Smooth muscle cell (in vitro differentiated cells): ENCODE data around the gene NBEA. TPM values are rescaled to one million over a fixed set of nuclear protein-coding genes. Genes with fewer than 3 reads are reported as not detected.
A peak's percentile ranks its signal among the peaks of the same experiment; 100 is the strongest.

Source experiments
- DNase-seq: peaks from one replicate; lab custom pipeline; 2025; ENCODE audit not compliant: unreplicated experiment; lab: John Stamatoyannopoulos, UW
- H2AFZ ChIP-seq: fragments of 200-600 bp; sonication (generic); 2 replicates; pipeline ENCODE4 v1.6.0; 2016; ENCODE audit warnings: antibody characterized with exemption, low read depth, mild to moderate bottlenecking
- H3F3A ChIP-seq: fragments of 200-600 bp; sonication (generic); 2 replicates; pipeline ENCODE4 v1.6.0; 2017; ENCODE audit warnings: antibody characterized with exemption, low read depth
- H3K27ac ChIP-seq: fragments of 200-600 bp; sonication (generic); 2 replicates; pipeline ENCODE4 v1.5.1; 2016; ENCODE audit warnings: low read depth, mild to moderate bottlenecking
- H3K27me3 ChIP-seq: fragments of 200-600 bp; sonication (generic); 2 replicates; pipeline ENCODE4 v1.6.1; 2016; ENCODE audit warnings: low read depth, mild to moderate bottlenecking
- H3K36me3 ChIP-seq: fragments of 200-600 bp; sonication (generic); 2 replicates; pipeline ENCODE4 v1.5.1; 2016; ENCODE audit warnings: low read depth
- H3K4me1 ChIP-seq: fragments of 200-600 bp; sonication (generic); 2 replicates; pipeline ENCODE4 v1.5.1; 2016; ENCODE audit warnings: low read depth
- H3K4me2 ChIP-seq: fragments of 200-600 bp; sonication (generic); 2 replicates; pipeline ENCODE4 v1.6.0; 2016; ENCODE audit warnings: mild to moderate bottlenecking
- H3K4me3 ChIP-seq: fragments of 200-600 bp; sonication (generic); 2 replicates; pipeline ENCODE4 v1.5.1; 2016; ENCODE audit warnings: mild to moderate bottlenecking
- H3K79me2 ChIP-seq: fragments of 200-600 bp; sonication (generic); 2 replicates; pipeline ENCODE4 v1.6.0; 2016; ENCODE audit warnings: low read depth, mild to moderate bottlenecking
- H3K9ac ChIP-seq: fragments of 200-600 bp; sonication (generic); 2 replicates; pipeline ENCODE4 v1.6.0; 2016; ENCODE audit warnings: low read depth
- H3K9me3 ChIP-seq: fragments of 200-600 bp; sonication (generic); replicated peaks from 2 replicates; pipeline ENCODE4 v1.5.1; 2016; ENCODE audit warnings: low read depth
- H4K20me1 ChIP-seq: fragments of 200-600 bp; sonication (generic); 2 replicates; pipeline ENCODE4 v1.6.0; 2016; ENCODE audit warnings: low read depth
- WGBS: methylation state at CpG from one replicate; pipeline ENCODE4 v1.1.7; 2016; ENCODE audit warnings: low lambda C conversion rate; 5-methylcytosine and 5-hydroxymethylcytosine counted together
- polyA plus RNA-seq: library from polyadenylated mRNA; unstranded; fragments of >200 nt; fragmentation: Nextera tagmentation; extraction: Ambion mirVana; gene quantifications from 2 replicates; pipeline ENCODE4 v1.2.1, GENCODE V29; 2016
- total RNA-seq: library from RNA; depleted of rRNA; stranded (reverse); fragments of >200 nt; gene quantifications from 2 replicates; pipeline ENCODE4 v1.2.3, GENCODE V29; 2014
- TF ChIP-seq, protein P1 (sequence below): fragments of 200-600 bp; sonication (generic); IDR thresholded peaks from 2 replicates; pipeline ENCODE4 v1.5.1; 2017; ENCODE audit warnings: borderline replicate concordance, mild to moderate bottlenecking, antibody characterized with exemption; ENCODE audit not compliant: insufficient read depth, poor library complexity, severe bottlenecking

NBEA gene
- total and polyA plus RNA-seq, 2 experiments from 2014 or later: 3.6 to 11.7 TPM

DNA sequence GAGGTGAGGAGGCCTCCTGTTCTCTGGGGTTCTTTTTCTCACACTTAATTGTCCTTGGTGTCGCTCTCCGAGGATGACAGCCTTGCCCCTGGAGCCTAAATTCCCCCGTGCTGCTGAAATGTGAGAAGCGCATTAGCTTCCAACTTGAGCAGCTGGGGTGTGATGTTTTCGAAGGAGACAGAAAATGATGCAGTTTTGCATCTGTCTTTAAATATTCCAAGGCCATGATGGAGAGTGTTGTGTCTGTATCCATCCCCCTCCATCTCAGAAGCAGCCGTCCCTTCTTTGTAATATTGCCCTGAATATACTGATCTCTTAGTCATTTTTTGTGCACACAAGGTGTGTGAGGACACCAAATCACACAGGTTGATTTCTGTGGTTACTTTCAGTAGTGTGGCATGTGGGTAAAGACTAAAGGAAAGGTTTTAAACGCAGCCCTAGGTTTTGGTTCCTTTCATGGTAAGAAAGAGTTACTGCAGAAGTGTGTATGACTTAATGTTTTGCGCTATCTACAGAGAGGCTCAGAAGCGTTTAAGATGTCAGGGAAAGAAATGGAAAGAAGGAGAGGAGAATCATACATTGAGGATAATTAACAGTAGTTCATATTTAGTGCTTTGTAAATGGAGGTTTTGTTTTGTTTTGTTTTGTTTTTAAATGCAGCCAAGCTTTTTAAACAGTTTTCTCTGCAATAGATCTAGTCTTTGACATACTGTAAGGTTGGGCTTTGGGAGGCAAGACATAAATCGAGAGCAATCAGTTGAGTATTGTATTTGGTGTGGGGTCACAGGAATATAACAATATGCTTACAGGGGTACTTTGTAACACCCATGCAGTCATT is 1.6 kb downstream of the NBEA start:
- no peak overlapping the region for H3K9ac ChIP-seq
- peak overlapping the region; percentile 90 for H2AFZ ChIP-seq
- no peaks in the 10 kb centered on the region for H3K36me3 ChIP-seq
- TF ChIP-seq, protein P1, sequence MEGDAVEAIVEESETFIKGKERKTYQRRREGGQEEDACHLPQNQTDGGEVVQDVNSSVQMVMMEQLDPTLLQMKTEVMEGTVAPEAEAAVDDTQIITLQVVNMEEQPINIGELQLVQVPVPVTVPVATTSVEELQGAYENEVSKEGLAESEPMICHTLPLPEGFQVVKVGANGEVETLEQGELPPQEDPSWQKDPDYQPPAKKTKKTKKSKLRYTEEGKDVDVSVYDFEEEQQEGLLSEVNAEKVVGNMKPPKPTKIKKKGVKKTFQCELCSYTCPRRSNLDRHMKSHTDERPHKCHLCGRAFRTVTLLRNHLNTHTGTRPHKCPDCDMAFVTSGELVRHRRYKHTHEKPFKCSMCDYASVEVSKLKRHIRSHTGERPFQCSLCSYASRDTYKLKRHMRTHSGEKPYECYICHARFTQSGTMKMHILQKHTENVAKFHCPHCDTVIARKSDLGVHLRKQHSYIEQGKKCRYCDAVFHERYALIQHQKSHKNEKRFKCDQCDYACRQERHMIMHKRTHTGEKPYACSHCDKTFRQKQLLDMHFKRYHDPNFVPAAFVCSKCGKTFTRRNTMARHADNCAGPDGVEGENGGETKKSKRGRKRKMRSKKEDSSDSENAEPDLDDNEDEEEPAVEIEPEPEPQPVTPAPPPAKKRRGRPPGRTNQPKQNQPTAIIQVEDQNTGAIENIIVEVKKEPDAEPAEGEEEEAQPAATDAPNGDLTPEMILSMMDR: no peak
- peak overlapping the region; percentile 98 for H3K4me3 ChIP-seq
- no peaks in the 10 kb centered on the region for H3K9me3 ChIP-seq
- H4K20me1 ChIP-seq: peaks cover 20% of the 10 kb centered on the region
- H3K4me2 ChIP-seq: peak overlapping the region; percentile 79
- H3K27me3 ChIP-seq: peaks cover 40% of the 10 kb centered on the region
- WGBS: 24% methylated on average over 10 of the region's 10 CpGs
- peaks cover 43% of the 10 kb centered on the region for H3K4me1 ChIP-seq
- peaks cover 25% of the 10 kb centered on the region for H3K79me2 ChIP-seq
- no peaks in the 10 kb centered on the region for H3F3A ChIP-seq
- H3K27ac ChIP-seq: no peak overlapping the region
- DNase-seq: no peak

DNA sequence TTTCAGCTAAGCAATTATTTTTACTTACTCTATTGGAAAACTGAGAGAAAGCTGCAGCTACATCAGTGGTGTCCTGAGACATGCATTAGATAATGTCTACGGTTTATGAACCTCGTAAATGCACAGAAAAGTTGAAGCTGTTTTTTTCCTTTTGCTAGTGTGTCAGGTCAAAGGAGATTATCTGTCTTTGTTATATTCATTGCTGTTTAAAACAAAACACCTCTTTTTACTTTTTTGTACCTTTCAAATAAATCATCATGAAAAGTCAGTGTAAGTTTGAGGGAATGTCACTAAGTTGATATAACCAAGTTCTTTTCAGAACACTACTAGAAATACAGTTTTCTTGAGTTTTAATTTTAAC is 2.2 kb downstream of the NBEA start:
- Histone ChIP-seq H3K27me3 (peaks cover 40% of the 10 kb centered on the region), H3K79me2 (peaks cover 25% of the 10 kb centered on the region), H3F3A (no peaks in the 10 kb centered on the region), H3K4me2 (peak overlapping the region; percentile 79), H3K9me3 (no peaks in the 10 kb centered on the region), H3K9ac (no peak overlapping the region), H3K36me3 (no peaks in the 10 kb centered on the region), H3K4me3 (peak overlapping the region; percentile 98), H2AFZ (no peak overlapping the region), H4K20me1 (peaks cover 21% of the 10 kb centered on the region), H3K27ac (no peak overlapping the region), H3K4me1 (peaks cover 49% of the 10 kb centered on the region)
- no peak for DNase-seq
- TF ChIP-seq, protein P1: no peak
- WGBS: 49% methylated on average over 2 of the region's 2 CpGs

DNA sequence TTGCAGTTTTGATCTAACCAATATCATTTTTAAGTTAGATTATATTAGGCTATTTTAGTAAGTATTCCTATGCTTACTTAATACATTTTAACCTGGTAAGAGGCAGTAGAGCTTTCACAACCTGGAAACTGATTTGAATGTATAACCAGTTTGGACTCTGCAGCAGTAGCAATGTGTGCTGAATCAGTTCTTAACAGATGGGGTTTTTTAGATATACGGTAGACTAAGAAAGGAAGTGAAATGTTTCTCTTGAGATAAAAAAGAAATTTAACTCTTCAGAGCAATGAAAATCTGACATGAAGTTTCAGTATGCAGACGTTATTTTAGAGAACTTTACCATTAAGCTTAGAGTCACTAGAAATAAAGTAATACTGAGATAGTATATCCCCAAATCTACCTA is 2.7 kb downstream of the NBEA start:
- Histone ChIP-seq H3K36me3 (no peaks in the 10 kb centered on the region), H3K79me2 (peaks cover 25% of the 10 kb centered on the region), H4K20me1 (peaks cover 22% of the 10 kb centered on the region), H3K4me2 (peak overlapping the region; percentile 79), H3F3A (no peaks in the 10 kb centered on the region), H3K9ac (no peak overlapping the region), H3K4me3 (peak overlapping the region; percentile 98), H3K27me3 (peaks cover 40% of the 10 kb centered on the region), H3K27ac (no peak overlapping the region), H3K9me3 (no peaks in the 10 kb centered on the region), H2AFZ (no peak overlapping the region), H3K4me1 (peaks cover 53% of the 10 kb centered on the region)
- 37% methylated on average over 2 of the region's 2 CpGs for WGBS
- TF ChIP-seq, protein P1: no peak
- DNase-seq: no peak

DNA sequence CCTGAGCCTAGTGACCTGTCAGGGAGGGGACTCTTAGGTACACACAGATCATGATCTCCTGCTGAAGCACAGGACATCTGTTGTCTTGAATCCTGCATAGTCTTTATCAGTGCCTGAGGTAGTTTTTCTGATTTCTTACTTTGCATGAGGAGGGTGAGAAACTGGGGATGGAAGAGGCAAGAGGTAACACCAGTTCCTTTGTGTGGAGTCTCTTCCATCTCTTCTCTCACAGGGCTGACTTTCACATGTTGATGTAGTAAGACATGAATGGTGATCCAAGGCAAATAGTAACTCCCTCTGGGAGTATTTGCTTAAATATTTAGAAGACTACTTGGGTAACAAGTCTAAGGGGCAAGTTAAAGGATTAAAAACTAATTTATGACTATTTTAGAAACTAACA is 9.5 kb downstream of the NBEA start:
- Histone ChIP-seq H3K9ac (no peak overlapping the region), H3K9me3 (no peaks in the 10 kb centered on the region), H3K4me2 (no peak overlapping the region), H4K20me1 (peaks cover 10% of the 10 kb centered on the region), H3K4me3 (no peak overlapping the region), H3K27ac (no peak overlapping the region), H3K27me3 (no peaks in the 10 kb centered on the region), H3K4me1 (peaks cover 25% of the 10 kb centered on the region), H3K36me3 (no peaks in the 10 kb centered on the region), H2AFZ (no peak overlapping the region), H3F3A (no peaks in the 10 kb centered on the region), H3K79me2 (peaks cover 19% of the 10 kb centered on the region)
- DNase-seq: no peak
- TF ChIP-seq, protein P1: no peak
